SK-N-SH (cell line): ENCODE results near the gene MRPL49. TPM values are rescaled to one million over a fixed set of nuclear protein-coding genes. Genes with fewer than 3 reads are reported as not detected.

Experiments used
- CTCF ChIA-PET: fragments of 300-600, 350-600 bp; formaldehyde crosslinking; extraction: SDS; loops from one replicate; lab custom pipeline; 2021; lab: Yijun Ruan, JAX
- POLR2A ChIA-PET: fragments of 350-600 bp; sonication (Branson Sonifier 250); formaldehyde crosslinking; extraction: SDS; loops from one replicate; lab custom pipeline; 2020; ENCODE audit warnings: antibody characterized with exemption, inconsistent platforms; lab: Yijun Ruan, JAX
- DNase-seq: peaks from one replicate; pipeline ENCODE4 v3.0.0; 2012
- H2AFZ ChIP-seq: fragments of 200-600 bp; sonication (generic); 2 replicates; pipeline ENCODE4 v1.8.1; 2016; ENCODE audit warnings: antibody characterized with exemption, mild to moderate bottlenecking, low read depth
- H3F3A ChIP-seq: fragments of 200-600 bp; sonication (generic); replicated peaks from 2 replicates; pipeline ENCODE3; 2016; ENCODE audit warnings: antibody characterized with exemption, mild to moderate bottlenecking; ENCODE audit not compliant: insufficient read depth
- H3K27ac ChIP-seq, 2 experiments: fragments of 200-500 bp in 1 of 2; fragments of 200-600 bp in 1 of 2; sonication (Bioruptor generic) in 1 of 2; sonication (generic), shearing (Covaris generic) in 1 of 2; 2 replicates each; pipeline versions ENCODE4 v1.5.1 to v1.6.1; 2014 to 2016; ENCODE audit warnings: low read depth in 2 of 2, inconsistent platforms in 1 of 2, low read length in 1 of 2, mild to moderate bottlenecking in 1 of 2, mixed read lengths in 1 of 2
- H3K27me3 ChIP-seq: fragments of 200-600 bp; sonication (generic), shearing (Covaris generic); 2 replicates; pipeline ENCODE4 v1.6.1; 2016; ENCODE audit warnings: mixed run types; ENCODE audit not compliant: insufficient read depth
- H3K36me3 ChIP-seq, 2 experiments: fragments of 200-500 bp in 1 of 2; fragments of 200-600 bp in 1 of 2; sonication (Bioruptor generic) in 1 of 2; sonication (generic) in 1 of 2; replicated peaks in 1 of 2; 2 replicates each; pipeline versions ENCODE3 to v1.5.1; 2014 to 2016; ENCODE audit warnings: low read length in 1 of 2, mild to moderate bottlenecking in 1 of 2; ENCODE audit not compliant: insufficient read depth in 2 of 2, control insufficient read depth in 1 of 2
- H3K4me1 ChIP-seq, 2 experiments: fragments of 200-500 bp in 1 of 2; fragments of 200-600 bp in 1 of 2; sonication (Bioruptor generic) in 1 of 2; sonication (generic), shearing (Covaris generic) in 1 of 2; 2 replicates each; pipeline versions ENCODE4 v1.5.1 to v1.6.1; 2014 to 2016; ENCODE audit warnings: low read depth in 1 of 2, low read length in 1 of 2, mixed run types in 1 of 2; ENCODE audit not compliant: insufficient read depth in 2 of 2, control insufficient read depth in 1 of 2
- H3K4me2 ChIP-seq: fragments of 200-600 bp; sonication (generic), shearing (Covaris generic); 2 replicates; pipeline ENCODE4 v1.6.1; 2017; ENCODE audit warnings: mixed run types
- H3K4me3 ChIP-seq, 2 experiments: fragments of 200-500 bp in 1 of 2; fragments of 200-600 bp in 1 of 2; sonication (Bioruptor generic) in 1 of 2; sonication (generic), shearing (Covaris generic) in 1 of 2; 2 replicates each; pipeline versions ENCODE4 v1.5.1 to v1.8.1; 2014 to 2016; ENCODE audit warnings: low read depth in 2 of 2, inconsistent platforms in 1 of 2, low read length in 1 of 2, mild to moderate bottlenecking in 1 of 2, mixed read lengths in 1 of 2, moderate library complexity in 1 of 2
- H3K79me2 ChIP-seq: fragments of 200-600 bp; sonication (generic); 2 replicates; pipeline ENCODE4 v1.8.1; 2017; ENCODE audit warnings: mild to moderate bottlenecking; ENCODE audit not compliant: insufficient read depth
- H3K9ac ChIP-seq: fragments of 200-600 bp; sonication (generic); 2 replicates; pipeline ENCODE4 v1.6.1; 2017; ENCODE audit warnings: mixed run types
- H3K9me2 ChIP-seq: fragments of 200-600 bp; sonication (generic); 2 replicates; pipeline ENCODE4 v1.6.1; 2017; ENCODE audit warnings: mixed run types
- H3K9me3 ChIP-seq: fragments of 200-600 bp; sonication (generic); 2 replicates; pipeline ENCODE4 v1.6.1; 2017; ENCODE audit warnings: mixed run types, mild to moderate bottlenecking, moderate library complexity
- H4K20me1 ChIP-seq: fragments of 200-600 bp; sonication (generic); 2 replicates; pipeline ENCODE4 v1.6.1; 2017; ENCODE audit warnings: mild to moderate bottlenecking, mixed run types; ENCODE audit not compliant: insufficient read depth
- CHD2 ChIP-seq: fragments of 150-350 bp; IDR thresholded peaks from 2 replicates; pipeline ENCODE4 v1.6.1; 2018; ENCODE audit warnings: low read length; ENCODE audit not compliant: partially characterized antibody
- ELF1 ChIP-seq: IDR thresholded peaks from 2 replicates; pipeline ENCODE4 v1.4.0; 2012
- EP300 ChIP-seq, 2 experiments: IDR thresholded peaks; 2 replicates each; pipeline versions ENCODE4 v1.4.0 to v1.6.1; 2012; ENCODE audit warnings: borderline replicate concordance in 1 of 2, low read depth in 1 of 2, low read length in 1 of 2
- EZH2phosphoT487 ChIP-seq: fragments of 200-600 bp; sonication (generic); IDR thresholded peaks from 2 replicates; pipeline ENCODE4 v1.6.1; 2017; ENCODE audit warnings: low read depth, mixed run types, mild to moderate bottlenecking, antibody characterized with exemption, moderate library complexity, borderline replicate concordance
- FOSL2 ChIP-seq: IDR thresholded peaks from 2 replicates; pipeline ENCODE4 v1.4.0; 2012; ENCODE audit warnings: low read depth, mild to moderate bottlenecking, moderate library complexity, borderline replicate concordance
- FOXJ3 ChIP-seq: sonication (generic); formaldehyde crosslinking; IDR thresholded peaks from 2 replicates; pipeline ENCODE4 v1.5.1; 2020; ENCODE audit warnings: mild to moderate bottlenecking, missing genetic modification reagents
- FOXM1 ChIP-seq: IDR thresholded peaks from 2 replicates; pipeline ENCODE4 v1.4.0; 2012; ENCODE audit warnings: low read depth, mild to moderate bottlenecking
- JUND ChIP-seq: IDR thresholded peaks from 2 replicates; pipeline ENCODE4 v1.4.0; 2012
- MXI1 ChIP-seq: IDR thresholded peaks from 2 replicates; pipeline ENCODE4 v1.6.1; 2012; ENCODE audit warnings: mild to moderate bottlenecking, low read depth, low read length, improper control_type of control experiment
- NFIC ChIP-seq: IDR thresholded peaks from 2 replicates; pipeline ENCODE4 v1.4.0; 2012; ENCODE audit warnings: borderline replicate concordance
- RAD21 ChIP-seq: IDR thresholded peaks from 2 replicates; pipeline ENCODE4 v1.6.1; 2012; ENCODE audit warnings: mild to moderate bottlenecking, low read length
- RXRA ChIP-seq: IDR thresholded peaks from 2 replicates; pipeline ENCODE4 v1.4.0; 2012; ENCODE audit warnings: low read depth, mild to moderate bottlenecking, borderline replicate concordance
- SMC3 ChIP-seq: IDR thresholded peaks from 2 replicates; pipeline ENCODE4 v1.6.1; 2012; ENCODE audit warnings: low read depth, low read length, improper control_type of control experiment
- TAF1 ChIP-seq: IDR thresholded peaks from 2 replicates; pipeline ENCODE4 v1.6.1; 2012; ENCODE audit warnings: low read depth, mild to moderate bottlenecking, low read length, moderate library complexity, borderline replicate concordance
- WGBS: methylation state at CpG from one replicate; pipeline ENCODE4 v1.1.6; 2017; ENCODE audit warnings: low lambda C conversion rate; 5-methylcytosine and 5-hydroxymethylcytosine counted together
- polyA plus RNA-seq, 3 experiments: library from polyadenylated mRNA; depleted of rRNA; stranded (reverse); fragments of >200 nt; gene quantifications; 2 replicates each; pipeline ENCODE4 v1.2.3, GENCODE V29; 2012
- TF ChIP-seq, protein P1 (sequence below): IDR thresholded peaks from 2 replicates; pipeline ENCODE4 v1.6.1; 2012; ENCODE audit warnings: mild to moderate bottlenecking, low read depth, low read length, moderate library complexity
- TF ChIP-seq, protein P2 (sequence below): IDR thresholded peaks from 2 replicates; pipeline ENCODE4; 2012
- TF ChIP-seq, protein P3 (sequence below): IDR thresholded peaks from 2 replicates; pipeline ENCODE4 v1.4.0; 2012; ENCODE audit warnings: low read depth
- TF ChIP-seq, protein P4 (sequence below): fragments of 150-350 bp; IDR thresholded peaks from 2 replicates; pipeline ENCODE4 v1.6.1; 2017; ENCODE audit warnings: antibody characterized with exemption, low read length, low read depth, borderline replicate concordance
- TF ChIP-seq, protein P5 (sequence below): fragments of 150-350 bp; IDR thresholded peaks from 2 replicates; pipeline ENCODE4 v1.6.1; 2016; ENCODE audit warnings: mild to moderate bottlenecking, low read depth, low read length

Gene MRPL49
- polyA plus RNA-seq, 1 of the 3 experiments (the other 2 are of a cell fraction), result 56.7 TPM

DNA sequence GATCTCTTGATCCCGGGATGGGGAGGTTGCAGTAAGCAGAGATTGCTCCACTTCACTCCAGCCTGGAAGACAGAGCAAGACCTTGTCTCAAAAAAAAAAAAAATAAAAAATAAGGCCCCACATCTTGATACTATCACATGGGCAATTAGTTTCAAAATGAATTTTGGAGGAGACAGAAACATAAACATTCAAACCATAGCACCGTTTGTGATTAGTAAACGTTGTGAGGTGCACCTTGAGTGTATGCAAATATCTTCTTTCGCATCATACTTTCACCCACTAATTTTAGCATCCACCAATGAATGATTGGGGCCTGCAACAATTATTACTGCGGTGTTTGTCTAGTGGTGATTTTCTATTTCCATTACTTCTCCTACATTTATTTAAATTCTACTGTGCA lies 36.9 kb downstream of the MRPL49 start:
- Histone ChIP-seq H4K20me1 (no peaks in the 10 kb centered on the region), H3K79me2 (no peaks in the 10 kb centered on the region), H3K9me3 (no peaks in the 10 kb centered on the region), H3K27me3 (no peaks in the 10 kb centered on the region), H3K4me2 (no peak overlapping the region), H3K4me1 (no peaks in the 10 kb centered on the region), H2AFZ (no peak overlapping the region), H3K36me3 (no peaks in the 10 kb centered on the region), H3K4me3 (no peak overlapping the region), H3F3A (no peaks in the 10 kb centered on the region), H3K27ac (no peak overlapping the region), H3K9ac (no peak overlapping the region), H3K9me2 (no peaks in the 10 kb centered on the region)
- TF ChIP-seq, protein P1, sequence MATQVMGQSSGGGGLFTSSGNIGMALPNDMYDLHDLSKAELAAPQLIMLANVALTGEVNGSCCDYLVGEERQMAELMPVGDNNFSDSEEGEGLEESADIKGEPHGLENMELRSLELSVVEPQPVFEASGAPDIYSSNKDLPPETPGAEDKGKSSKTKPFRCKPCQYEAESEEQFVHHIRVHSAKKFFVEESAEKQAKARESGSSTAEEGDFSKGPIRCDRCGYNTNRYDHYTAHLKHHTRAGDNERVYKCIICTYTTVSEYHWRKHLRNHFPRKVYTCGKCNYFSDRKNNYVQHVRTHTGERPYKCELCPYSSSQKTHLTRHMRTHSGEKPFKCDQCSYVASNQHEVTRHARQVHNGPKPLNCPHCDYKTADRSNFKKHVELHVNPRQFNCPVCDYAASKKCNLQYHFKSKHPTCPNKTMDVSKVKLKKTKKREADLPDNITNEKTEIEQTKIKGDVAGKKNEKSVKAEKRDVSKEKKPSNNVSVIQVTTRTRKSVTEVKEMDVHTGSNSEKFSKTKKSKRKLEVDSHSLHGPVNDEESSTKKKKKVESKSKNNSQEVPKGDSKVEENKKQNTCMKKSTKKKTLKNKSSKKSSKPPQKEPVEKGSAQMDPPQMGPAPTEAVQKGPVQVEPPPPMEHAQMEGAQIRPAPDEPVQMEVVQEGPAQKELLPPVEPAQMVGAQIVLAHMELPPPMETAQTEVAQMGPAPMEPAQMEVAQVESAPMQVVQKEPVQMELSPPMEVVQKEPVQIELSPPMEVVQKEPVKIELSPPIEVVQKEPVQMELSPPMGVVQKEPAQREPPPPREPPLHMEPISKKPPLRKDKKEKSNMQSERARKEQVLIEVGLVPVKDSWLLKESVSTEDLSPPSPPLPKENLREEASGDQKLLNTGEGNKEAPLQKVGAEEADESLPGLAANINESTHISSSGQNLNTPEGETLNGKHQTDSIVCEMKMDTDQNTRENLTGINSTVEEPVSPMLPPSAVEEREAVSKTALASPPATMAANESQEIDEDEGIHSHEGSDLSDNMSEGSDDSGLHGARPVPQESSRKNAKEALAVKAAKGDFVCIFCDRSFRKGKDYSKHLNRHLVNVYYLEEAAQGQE, result no peak
- TF ChIP-seq NFIC (no peak), RXRA (no peak), MXI1 (no peak), RAD21 (no peak), CHD2 (no peak), TAF1 (no peak), FOSL2 (no peak), JUND (no peak), FOXJ3 (CRISPR knock-in tag) (no peak), EP300 (IDR thresholded peaks at IDR 0.05; ENCODE audit: borderline replicate concordance in 1 of 2, low read depth in 1 of 2, low read length in 1 of 2) (no peak), FOXM1 (no peak), ELF1 (no peak), SMC3 (no peak), EZH2phosphoT487 (no peak)
- TF ChIP-seq, protein P2, sequence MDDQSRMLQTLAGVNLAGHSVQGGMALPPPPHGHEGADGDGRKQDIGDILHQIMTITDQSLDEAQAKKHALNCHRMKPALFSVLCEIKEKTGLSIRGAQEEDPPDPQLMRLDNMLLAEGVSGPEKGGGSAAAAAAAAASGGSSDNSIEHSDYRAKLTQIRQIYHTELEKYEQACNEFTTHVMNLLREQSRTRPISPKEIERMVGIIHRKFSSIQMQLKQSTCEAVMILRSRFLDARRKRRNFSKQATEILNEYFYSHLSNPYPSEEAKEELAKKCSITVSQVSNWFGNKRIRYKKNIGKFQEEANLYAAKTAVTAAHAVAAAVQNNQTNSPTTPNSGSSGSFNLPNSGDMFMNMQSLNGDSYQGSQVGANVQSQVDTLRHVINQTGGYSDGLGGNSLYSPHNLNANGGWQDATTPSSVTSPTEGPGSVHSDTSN, result no peak
- TF ChIP-seq, protein P3, sequence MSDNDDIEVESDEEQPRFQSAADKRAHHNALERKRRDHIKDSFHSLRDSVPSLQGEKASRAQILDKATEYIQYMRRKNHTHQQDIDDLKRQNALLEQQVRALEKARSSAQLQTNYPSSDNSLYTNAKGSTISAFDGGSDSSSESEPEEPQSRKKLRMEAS, result no peak
- TF ChIP-seq, protein P4, sequence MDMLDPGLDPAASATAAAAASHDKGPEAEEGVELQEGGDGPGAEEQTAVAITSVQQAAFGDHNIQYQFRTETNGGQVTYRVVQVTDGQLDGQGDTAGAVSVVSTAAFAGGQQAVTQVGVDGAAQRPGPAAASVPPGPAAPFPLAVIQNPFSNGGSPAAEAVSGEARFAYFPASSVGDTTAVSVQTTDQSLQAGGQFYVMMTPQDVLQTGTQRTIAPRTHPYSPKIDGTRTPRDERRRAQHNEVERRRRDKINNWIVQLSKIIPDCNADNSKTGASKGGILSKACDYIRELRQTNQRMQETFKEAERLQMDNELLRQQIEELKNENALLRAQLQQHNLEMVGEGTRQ, result no peak
- TF ChIP-seq, protein P5, sequence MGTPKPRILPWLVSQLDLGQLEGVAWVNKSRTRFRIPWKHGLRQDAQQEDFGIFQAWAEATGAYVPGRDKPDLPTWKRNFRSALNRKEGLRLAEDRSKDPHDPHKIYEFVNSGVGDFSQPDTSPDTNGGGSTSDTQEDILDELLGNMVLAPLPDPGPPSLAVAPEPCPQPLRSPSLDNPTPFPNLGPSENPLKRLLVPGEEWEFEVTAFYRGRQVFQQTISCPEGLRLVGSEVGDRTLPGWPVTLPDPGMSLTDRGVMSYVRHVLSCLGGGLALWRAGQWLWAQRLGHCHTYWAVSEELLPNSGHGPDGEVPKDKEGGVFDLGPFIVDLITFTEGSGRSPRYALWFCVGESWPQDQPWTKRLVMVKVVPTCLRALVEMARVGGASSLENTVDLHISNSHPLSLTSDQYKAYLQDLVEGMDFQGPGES, result no peak
- DNase-seq, result no peak
- ChIA-PET CTCF (interaction anchor here (0.6 to 1.3 kb wide), 3 partner anchors 10 to 45 kb away, joined by 3 to 5 read pairs (median 4); no protein-coding TSS in a partner anchor), POLR2A (no interaction called here)
- WGBS, result 50% methylated on average over 5 of the region's 5 CpGs
